ENCODE measurements around the gene ART1.
A peak's percentile ranks its signal among the peaks of the same experiment; 100 is the strongest.

ART1 gene

GRCh38 chr11:3622521-3622920 is 22.4 kb upstream of the ART1 start:
- no peak for DNase-seq (ENCODE audit: low read depth)
- TF ChIP-seq, protein P1, sequence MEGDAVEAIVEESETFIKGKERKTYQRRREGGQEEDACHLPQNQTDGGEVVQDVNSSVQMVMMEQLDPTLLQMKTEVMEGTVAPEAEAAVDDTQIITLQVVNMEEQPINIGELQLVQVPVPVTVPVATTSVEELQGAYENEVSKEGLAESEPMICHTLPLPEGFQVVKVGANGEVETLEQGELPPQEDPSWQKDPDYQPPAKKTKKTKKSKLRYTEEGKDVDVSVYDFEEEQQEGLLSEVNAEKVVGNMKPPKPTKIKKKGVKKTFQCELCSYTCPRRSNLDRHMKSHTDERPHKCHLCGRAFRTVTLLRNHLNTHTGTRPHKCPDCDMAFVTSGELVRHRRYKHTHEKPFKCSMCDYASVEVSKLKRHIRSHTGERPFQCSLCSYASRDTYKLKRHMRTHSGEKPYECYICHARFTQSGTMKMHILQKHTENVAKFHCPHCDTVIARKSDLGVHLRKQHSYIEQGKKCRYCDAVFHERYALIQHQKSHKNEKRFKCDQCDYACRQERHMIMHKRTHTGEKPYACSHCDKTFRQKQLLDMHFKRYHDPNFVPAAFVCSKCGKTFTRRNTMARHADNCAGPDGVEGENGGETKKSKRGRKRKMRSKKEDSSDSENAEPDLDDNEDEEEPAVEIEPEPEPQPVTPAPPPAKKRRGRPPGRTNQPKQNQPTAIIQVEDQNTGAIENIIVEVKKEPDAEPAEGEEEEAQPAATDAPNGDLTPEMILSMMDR (IDR thresholded peaks at IDR 0.05; ENCODE audit: insufficient read depth, low read depth, low read length, missing control alignments), result no peak
- H3K4me3 ChIP-seq (ENCODE audit: low read length), result no peak overlapping the region

DNA sequence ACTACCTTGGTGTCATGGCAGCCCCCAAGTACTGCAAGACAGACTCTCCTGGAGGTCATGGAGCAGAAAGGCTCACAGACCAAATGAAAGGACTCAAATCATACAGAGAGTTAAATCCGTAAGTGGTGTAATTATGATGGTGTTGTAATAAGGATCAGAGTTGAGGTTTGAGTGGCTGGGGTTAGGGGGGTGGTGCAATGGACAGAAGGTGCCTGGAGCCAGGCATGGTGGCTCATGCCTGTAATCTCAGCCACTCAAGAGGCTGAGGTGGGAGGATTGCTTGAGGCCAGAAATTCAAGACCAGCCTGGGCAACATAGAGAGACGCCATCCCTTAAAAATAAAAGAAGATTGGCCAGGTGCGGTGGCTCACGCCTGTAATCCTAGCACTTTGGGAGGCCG is 21.8 kb upstream of the ART1 start:
- TF ChIP-seq, protein P1 (IDR thresholded peaks at IDR 0.05; ENCODE audit: insufficient read depth, low read depth, low read length, missing control alignments), result no peak
- DNase-seq (ENCODE audit: low read depth), result no peak
- no peak overlapping the region for H3K4me3 ChIP-seq (ENCODE audit: low read length)

DNA sequence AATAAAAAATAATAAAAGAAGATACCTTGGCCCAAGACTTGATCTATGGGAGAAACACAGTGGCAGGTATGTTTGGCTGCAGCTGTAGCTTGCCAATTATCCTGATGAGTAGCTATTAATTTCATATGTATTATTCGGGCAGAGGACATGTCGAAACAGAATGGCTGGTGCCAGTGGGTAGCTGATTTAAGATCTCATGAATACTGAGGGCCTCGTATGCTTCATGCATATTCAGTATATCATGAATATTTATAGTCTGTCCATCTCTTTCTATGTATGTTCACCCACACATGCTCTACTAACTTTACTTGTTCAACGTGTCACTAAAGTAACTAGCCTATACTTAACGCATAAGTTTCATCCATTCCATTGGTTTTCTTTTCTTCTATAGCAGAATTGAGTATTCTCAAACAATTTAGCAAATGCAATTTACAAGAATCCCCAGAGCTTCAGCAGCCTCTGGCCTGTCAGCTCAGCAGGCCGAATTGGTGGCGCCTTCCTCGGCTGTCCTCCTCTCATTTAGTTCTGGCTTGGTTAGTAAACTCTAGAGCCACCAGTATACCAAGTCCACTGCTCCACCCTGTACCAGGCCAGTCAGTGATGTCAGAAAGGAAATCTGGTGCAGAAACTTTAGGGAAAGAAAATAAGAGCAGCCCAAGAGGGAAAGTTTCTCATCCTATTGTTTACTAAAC is 21.0 kb upstream of the ART1 start:
- H3K4me3 ChIP-seq (ENCODE audit: low read length), result no peak overlapping the region
- DNase-seq (ENCODE audit: low read depth), result no peak
- TF ChIP-seq, protein P1 (IDR thresholded peaks at IDR 0.05; ENCODE audit: insufficient read depth, low read depth, low read length, missing control alignments), result no peak

DNA sequence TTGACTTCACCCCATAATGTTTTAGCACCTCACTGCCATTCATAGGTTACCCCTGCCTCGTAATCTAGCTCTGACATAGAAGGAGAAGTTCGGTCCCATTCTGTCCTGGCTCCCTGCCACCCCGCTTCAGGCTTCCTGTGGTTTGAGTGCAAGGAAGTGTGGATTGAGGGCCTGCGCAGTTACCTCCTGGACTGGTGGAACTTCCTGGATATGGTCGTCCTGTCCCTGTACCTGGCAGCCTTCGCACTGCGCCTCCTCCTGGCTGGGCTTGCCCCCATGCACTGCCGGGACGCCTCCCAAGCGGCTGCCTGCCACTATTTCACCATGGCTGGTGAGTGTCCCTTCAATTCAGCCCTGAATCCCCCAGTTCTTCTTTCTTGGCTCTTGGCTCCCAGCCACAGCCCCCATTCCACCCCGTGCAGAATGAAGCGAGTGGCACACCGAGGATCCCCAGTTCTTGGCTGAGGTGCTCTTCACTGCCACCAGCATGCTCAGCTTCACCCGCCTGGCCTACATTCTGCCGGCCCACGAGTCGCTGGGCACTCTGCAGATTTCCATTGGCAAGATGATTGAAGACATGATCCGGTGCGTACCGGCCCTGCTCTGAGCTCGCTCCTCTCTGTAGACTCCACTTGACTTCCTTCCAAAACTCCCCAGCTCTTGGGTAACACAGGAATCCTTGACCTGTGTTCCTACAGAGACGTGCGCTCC is 18.5 kb upstream of the ART1 start:
- no peak for DNase-seq (ENCODE audit: low read depth)
- H3K4me3 ChIP-seq (ENCODE audit: low read length), result no peak overlapping the region
- TF ChIP-seq, protein P1 (IDR thresholded peaks at IDR 0.05; ENCODE audit: insufficient read depth, low read depth, low read length, missing control alignments), result no peak

GRCh38 chr11:3627291-3627690 is 17.6 kb upstream of the ART1 start:
- TF ChIP-seq, protein P1 (IDR thresholded peaks at IDR 0.05; ENCODE audit: insufficient read depth, low read depth, low read length, missing control alignments), result no peak
- peak; percentile 35 for DNase-seq (ENCODE audit: low read depth)
- H3K4me3 ChIP-seq (ENCODE audit: low read length), result no peak overlapping the region

GRCh38 chr11:3631331-3631730 is 13.6 kb upstream of the ART1 start:
- peak; percentile 38 for DNase-seq (ENCODE audit: low read depth)
- no peak overlapping the region for H3K4me3 ChIP-seq (ENCODE audit: low read length)
- TF ChIP-seq, protein P1 (IDR thresholded peaks at IDR 0.05; ENCODE audit: insufficient read depth, low read depth, low read length, missing control alignments), result no peak

All from epithelial cell of esophagus (primary cell).